Measurements from ENCODE around the gene ELOVL6. TPM values are rescaled to one million over a fixed set of nuclear protein-coding genes. Genes with fewer than 3 reads are reported as not detected.

ELOVL6 gene
- total and polyA plus RNA-seq, 9 of the 15 experiments (the other 6 are each of a cell fraction or from before 2014, with no cell fraction given), result 18.3 to 82.6 (median 46.0) TPM

GRCh38 chr4:110196206-110196870, 2.1 kb downstream of the ELOVL6 start (continued):
- no peak for TF ChIP-seq TCF7 (IDR thresholded peaks at IDR 0.05; ENCODE audit: borderline replicate concordance)
- TF ChIP-seq CHD4 (IDR thresholded peaks at IDR 0.05; ENCODE audit: insufficient read depth, insufficient replicate concordance, low read depth, low read length, poor library complexity, severe bottlenecking), result no peak
- no peak for TF ChIP-seq CAMTA2 (CRISPR knock-in tag; conservative IDR thresholded peaks at IDR 0.05)
- TF ChIP-seq CBX8 (IDR thresholded peaks at IDR 0.05; ENCODE audit: borderline replicate concordance, extremely low read depth, low read depth, low read length, poor library complexity, severe bottlenecking), result no peak

- Histone ChIP-seq H2AFZ (ENCODE audit: low read depth, low read length) (peak overlapping the region; percentile 81), H4K20me1 (replicated peaks; ENCODE audit: control insufficient read depth, insufficient read depth, low read length) (no peaks in the 10 kb centered on the region), H3K9ac (ENCODE audit: insufficient read depth in 1 of 2, low read depth in 2 of 2, low read length in 2 of 2) (peak overlapping the region; percentile 93 to 97), H3K27me3 (ENCODE audit: control insufficient read depth in 2 of 2, insufficient read depth in 2 of 2, low read length in 2 of 2) (no peaks in the 10 kb centered on the region), H3K4me3 (peak overlapping the region; percentile 76), H3K36me3 (ENCODE audit: control insufficient read depth, insufficient read depth, low read length) (peaks cover 40% of the 10 kb centered on the region), H3K79me2 (ENCODE audit: control insufficient read depth, insufficient read depth, low read length) (peaks cover 75% of the 10 kb centered on the region), H3K27ac (ENCODE audit: extremely low read depth, low read depth, low read length) (peak overlapping the region; percentile 98), H3K4me1 (replicated peaks in 1 of 2; ENCODE audit: control insufficient read depth in 2 of 2, insufficient read depth in 2 of 2, low read length in 2 of 2) (peaks cover 30 to 37% of the 10 kb centered on the region in 2 experiments), H3K4me2 (ENCODE audit: insufficient read depth, low read length) (peak overlapping the region; percentile 96), H3K9me3 (replicated peaks; ENCODE audit: control insufficient read depth, insufficient read depth, low read depth, low read length) (no peaks in the 10 kb centered on the region), H3K9me1 (ENCODE audit: control insufficient read depth, insufficient read depth, low read length) (no peaks in the 10 kb centered on the region)
- FAIRE-seq, result peak; percentile 6
- POLR2A ChIA-PET, result interaction anchor here (0.7 to 2.1 kb wide), 3 partner anchors 11 to 136 kb away, joined by 3 to 11 read pairs (median 7); no protein-coding TSS in a partner anchor
- ATAC-seq, result no peak
- in situ Hi-C loops (cut with MboI), result no loop called here
- TSS peak; percentile 16 for BruUV-seq (replicated peaks)
- CTCF ChIA-PET (ENCODE audit: low intra/inter-chr PET ratio), result no interaction called here
- DNase-seq (ENCODE audit: extremely low read depth in 1 of 4, low spot score in 3 of 4), result peak in 1 of 4 experiments; percentile 40
- WGBS (ENCODE audit: insufficient coverage, low coverage, missing lambda C conversion rate), result 3% methylated on average over 11 of the region's 11 CpGs
- intact Hi-C loops (cut with micrococcal nuclease), result loop anchor here (5.0 to 10.0 kb wide), 5 partner anchors 58 to 468 kb away; partner anchors contain the start of gene GAR1
- TF ChIP-seq PCBP1 (IDR thresholded peaks at IDR 0.05; ENCODE audit: low read depth, low read length, poor library complexity, severe bottlenecking), result no peak
- TF ChIP-seq CHCHD3 (CRISPR knock-in tag; IDR thresholded peaks at IDR 0.05), result no peak
- TF ChIP-seq ZZZ3 (IDR thresholded peaks at IDR 0.05), result no peak
- TF ChIP-seq NR3C1 (CRISPR knock-in tag; IDR thresholded peaks at IDR 0.05), result no peak
- no peak for TF ChIP-seq SMAD2 (IDR thresholded peaks at IDR 0.05; ENCODE audit: low read depth, low read length)
- TF ChIP-seq HBP1 (CRISPR knock-in tag; IDR thresholded peaks at IDR 0.05), result peak; percentile 84
- TF ChIP-seq ZNF41 (CRISPR knock-in tag; conservative IDR thresholded peaks at IDR 0.05), result no peak
- peak; percentile 79 to 89; a peak in 2 of 4 replicates for TF ChIP-seq MLLT1 (IDR thresholded peaks at IDR 0.05)
- no peak for TF ChIP-seq TOE1 (IDR thresholded peaks at IDR 0.05; ENCODE audit: borderline replicate concordance)
- TF ChIP-seq TOE1 (CRISPR knock-in tag; IDR thresholded peaks at IDR 0.05; ENCODE audit: borderline replicate concordance, low read depth), result no peak
- no peak for TF ChIP-seq NCOA2 (IDR thresholded peaks at IDR 0.05; ENCODE audit: partially characterized antibody in 2 of 2)
These were observed 2.7 kb downstream of the ELOVL6 start for GRCh38 chr4:110195561-110196205.
